Natural killer cell treated with Interleukin-12 subunit alpha and Interleukin-12 subunit beta and Interleukin-15 and Interleukin-18, amount 100 ng/mL, for 72 hours (primary cell): Measurements from ENCODE around the gene SS18L1. TPM values are rescaled to one million over a fixed set of nuclear protein-coding genes. Genes with fewer than 3 reads are reported as not detected.

ENCODE experiments used
- ATAC-seq, 2 donors: fragments of 150-1000 bp; cut with Tn5 transposase in 1 of 2; sonication (Bioruptor Pico), chemical (Tn5 transposase) in 1 of 2; 2 replicates each; pipeline ENCODE4 v1.10.0; 2021
- DNase-seq: peaks from one replicate; pipeline ENCODE4 v3.0.0; 2022; ENCODE audit warnings: low spot score
- H3K27ac Mint-ChIP-seq, 2 donors: 1 replicate in 1 of 2; 2 replicates in 1 of 2; pipeline ENCODE4 v1.8.0; 2022; ENCODE audit warnings: mixed read lengths in 2 of 2, mild to moderate bottlenecking in 1 of 2, moderate library complexity in 1 of 2
- H3K27me3 Mint-ChIP-seq, 2 donors: 1 replicate in 1 of 2; 2 replicates in 1 of 2; pipeline ENCODE4 v1.8.0; 2022; ENCODE audit warnings: mixed read lengths in 2 of 2
- H3K36me3 Mint-ChIP-seq: one replicate; pipeline ENCODE4 v1.8.0; 2022; ENCODE audit warnings: mixed read lengths
- H3K4me1 Mint-ChIP-seq, 2 donors: 1 replicate in 1 of 2; 2 replicates in 1 of 2; pipeline ENCODE4 v1.8.0; 2022; ENCODE audit warnings: low read depth in 2 of 2, mixed read lengths in 2 of 2, mild to moderate bottlenecking in 1 of 2
- H3K4me3 Mint-ChIP-seq: one replicate; pipeline ENCODE4 v1.8.0; 2022; ENCODE audit warnings: mixed read lengths
- H3K9me3 Mint-ChIP-seq: 2 replicates; pipeline ENCODE4 v1.8.0; 2022; ENCODE audit warnings: mixed read lengths
- total RNA-seq, 2 donors: library from RNA; stranded (reverse); gene quantifications; one replicate each; pipeline ENCODE4 v1.2.3, GENCODE V29; 2022

SS18L1 gene
- total RNA-seq, 2 donors from 2014 or later = 21.2 to 45.0 TPM

- Mint-ChIP-seq H3K36me3 (no peaks in the 10 kb centered on the region), H3K4me1 (no peaks in the 10 kb centered on the region), H3K27ac (no peak overlapping the region), H3K4me3 (no peak overlapping the region), H3K27me3 (peaks cover 5 to 13% of the 10 kb centered on the region in 2 donors), H3K9me3 (no peaks in the 10 kb centered on the region)
- ATAC-seq (no peak), DNase-seq (no peak)
Measured at GRCh38 chr20:62229667-62230066, 86.1 kb downstream of the SS18L1 start.

GRCh38 chr20:62230276-62230675, 86.7 kb downstream of the SS18L1 start:
- no peaks in the 10 kb centered on the region for H3K4me1 Mint-ChIP-seq
- H3K27me3 Mint-ChIP-seq = peaks cover 3 to 7% of the 10 kb centered on the region in 2 donors
- ATAC-seq = no peak
- no peaks in the 10 kb centered on the region for H3K36me3 Mint-ChIP-seq
- H3K4me3 Mint-ChIP-seq = no peak overlapping the region
- H3K27ac Mint-ChIP-seq = no peak overlapping the region
- DNase-seq = no peak
- H3K9me3 Mint-ChIP-seq = no peaks in the 10 kb centered on the region

GRCh38 chr20:62230696-62231095, 87.1 kb downstream of the SS18L1 start:
- Mint-ChIP-seq H3K27ac (no peak overlapping the region), H3K9me3 (no peaks in the 10 kb centered on the region), H3K4me1 (no peaks in the 10 kb centered on the region), H3K36me3 (no peaks in the 10 kb centered on the region), H3K27me3 (peaks cover 3 to 7% of the 10 kb centered on the region in 2 donors), H3K4me3 (no peak overlapping the region)
- DNase-seq (no peak), ATAC-seq (no peak)

GRCh38 chr20:62231292-62231691, 87.7 kb downstream of the SS18L1 start:
- DNase-seq = no peak

More at GRCh38 chr20:62231292-62231691, 87.7 kb downstream of the SS18L1 start:
- H3K4me3 Mint-ChIP-seq = no peak overlapping the region
- no peaks in the 10 kb centered on the region for H3K9me3 Mint-ChIP-seq
- no peaks in the 10 kb centered on the region for H3K4me1 Mint-ChIP-seq
- H3K36me3 Mint-ChIP-seq = no peaks in the 10 kb centered on the region
- ATAC-seq = no peak
- peaks cover 3 to 7% of the 10 kb centered on the region in 2 donors for H3K27me3 Mint-ChIP-seq
- no peak overlapping the region for H3K27ac Mint-ChIP-seq

Other genes with a start within 250 kb of the SS18L1 start
- gene TAF4, start 77.9 kb upstream of the SS18L1 start, total RNA-seq = 10 to 100 TPM; 22.2 to 53.6 TPM
- gene LSM14B, start 21.3 kb upstream of the SS18L1 start, total RNA-seq = 10 to 100 TPM; 25.8 to 32.7 TPM
- gene PSMA7, start 375 bp upstream of the SS18L1 start, total RNA-seq = 100 to 1,000 TPM; 284 to 315 TPM
- gene MTG2, start 39.3 kb downstream of the SS18L1 start, total RNA-seq = 10 to 100 TPM; 39.3 to 57.9 TPM
- not detected for gene HRH3, start 76.5 kb downstream of the SS18L1 start, total RNA-seq
- 10 to 100 TPM; 38.7 to 47.7 TPM for gene OSBPL2, start 94.8 kb downstream of the SS18L1 start, total RNA-seq
- gene ADRM1, start 159.2 kb downstream of the SS18L1 start, total RNA-seq = 100 to 1,000 TPM; 171 to 178 TPM
- 1 to 10 TPM; 1.5 to 1.9 TPM for gene LAMA5, start 223.5 kb downstream of the SS18L1 start, total RNA-seq
- 1,000 to 10,000 TPM; 1,109 to 1,318 TPM for gene RPS21, start 243.3 kb downstream of the SS18L1 start, total RNA-seq